Upper lobe of left lung (tissue), 4 donors: ENCODE measurements around the gene ERG.

ENCODE experiments used
- POLR2A ChIP-seq, 4 donors: fragments of 450-650 bp; IDR thresholded peaks; one replicate each; pipeline ENCODE4 v1.5.1; 2016 to 2017; ENCODE audit warnings: antibody characterized with exemption in 4 of 4, mild to moderate bottlenecking in 2 of 4
- POLR2AphosphoS5 ChIP-seq, 2 donors: sonication (generic); formaldehyde crosslinking; IDR thresholded peaks; one replicate each; pipeline ENCODE4 v1.5.1; 2017; ENCODE audit warnings: antibody characterized with exemption in 2 of 2
- TF ChIP-seq, protein P1 (sequence below), 6 experiments: fragments of 450-650 bp in 4 of 6; fragments of 200-600 bp in 2 of 6; sonication (generic) in 2 of 6; IDR thresholded peaks; one replicate each; pipeline ENCODE4 v1.5.1; 2016 to 2019; ENCODE audit warnings: antibody characterized with exemption in 6 of 6

DNA sequence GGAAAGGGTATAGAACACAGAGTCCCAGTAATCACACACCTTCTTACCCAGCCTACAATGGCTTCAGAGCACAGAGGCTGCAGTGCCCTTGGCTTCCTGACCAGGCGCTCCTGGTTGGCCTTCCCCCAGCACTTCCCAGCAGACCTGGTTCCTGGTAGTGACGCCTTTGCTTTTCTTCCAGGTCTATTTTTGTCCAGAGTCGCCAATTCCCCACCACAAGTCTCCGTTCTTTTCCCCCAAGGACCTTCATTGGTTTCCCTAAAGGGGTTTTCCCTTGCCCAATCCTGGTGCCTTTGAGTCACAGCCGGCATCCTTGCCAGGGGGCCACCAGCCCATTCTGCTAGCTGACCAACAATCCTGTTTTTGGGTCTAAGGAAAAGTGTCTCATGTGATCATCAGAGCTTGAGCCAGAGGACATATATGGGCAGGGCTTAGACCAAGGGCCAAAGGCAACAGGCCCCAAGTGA is 156.7 kb downstream of the ERG start:
- TF ChIP-seq, protein P1, sequence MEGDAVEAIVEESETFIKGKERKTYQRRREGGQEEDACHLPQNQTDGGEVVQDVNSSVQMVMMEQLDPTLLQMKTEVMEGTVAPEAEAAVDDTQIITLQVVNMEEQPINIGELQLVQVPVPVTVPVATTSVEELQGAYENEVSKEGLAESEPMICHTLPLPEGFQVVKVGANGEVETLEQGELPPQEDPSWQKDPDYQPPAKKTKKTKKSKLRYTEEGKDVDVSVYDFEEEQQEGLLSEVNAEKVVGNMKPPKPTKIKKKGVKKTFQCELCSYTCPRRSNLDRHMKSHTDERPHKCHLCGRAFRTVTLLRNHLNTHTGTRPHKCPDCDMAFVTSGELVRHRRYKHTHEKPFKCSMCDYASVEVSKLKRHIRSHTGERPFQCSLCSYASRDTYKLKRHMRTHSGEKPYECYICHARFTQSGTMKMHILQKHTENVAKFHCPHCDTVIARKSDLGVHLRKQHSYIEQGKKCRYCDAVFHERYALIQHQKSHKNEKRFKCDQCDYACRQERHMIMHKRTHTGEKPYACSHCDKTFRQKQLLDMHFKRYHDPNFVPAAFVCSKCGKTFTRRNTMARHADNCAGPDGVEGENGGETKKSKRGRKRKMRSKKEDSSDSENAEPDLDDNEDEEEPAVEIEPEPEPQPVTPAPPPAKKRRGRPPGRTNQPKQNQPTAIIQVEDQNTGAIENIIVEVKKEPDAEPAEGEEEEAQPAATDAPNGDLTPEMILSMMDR (IDR thresholded peaks at IDR 0.05): peak in 1 of 6 experiments; percentile 14
- peak in 1 of 4 donors; percentile 3 for TF ChIP-seq POLR2A (IDR thresholded peaks at IDR 0.05)
- no peak for TF ChIP-seq POLR2AphosphoS5 (IDR thresholded peaks at IDR 0.05)
